Hematopoietic multipotent progenitor cell treated with erythropoietin and hydrocortisone succinate and interleukin-3 and kit ligand, for 17 days (in vitro differentiated cells): ENCODE data around the gene GRAMD1A.
"Not testable (repeated sequence)": the region's sequence is repeated elsewhere in the genome, so short reads cannot be mapped to it uniquely, and the experiment has no call there.

ENCODE experiments used
- DNase-seq: peaks from one replicate; pipeline ENCODE4 v3.0.0-alpha.2; 2015; ENCODE audit warnings: low spot score

The GRAMD1A gene

GRCh38 chr19:35021016-35021415 is 20.9 kb downstream of the GRAMD1A start:
- DNase-seq, result no peak

- no peak for DNase-seq
These were observed 21.5 kb downstream of the GRAMD1A start for GRCh38 chr19:35021596-35021995.

GRCh38 chr19:35022460-35022859 is 22.3 kb downstream of the GRAMD1A start:
- no peak for DNase-seq

GRCh38 chr19:35023428-35023827 is 23.3 kb downstream of the GRAMD1A start:
- no peak for DNase-seq

- no peak for DNase-seq
These were observed 24.0 kb downstream of the GRAMD1A start for GRCh38 chr19:35024095-35024494.

- DNase-seq, result no peak
These were observed 25.8 kb downstream of the GRAMD1A start for GRCh38 chr19:35025969-35026368.

- DNase-seq, result no peak
These were observed 26.3 kb downstream of the GRAMD1A start for GRCh38 chr19:35026418-35026817.

- no peak for DNase-seq
These were observed 26.9 kb downstream of the GRAMD1A start for GRCh38 chr19:35027009-35027408.

GRCh38 chr19:35027851-35028599 is 27.9 kb downstream of the GRAMD1A start:
- no peak for DNase-seq

- DNase-seq, result not testable (repeated sequence)
These were observed 28.4 kb downstream of the GRAMD1A start for GRCh38 chr19:35028600-35028885.

GRCh38 chr19:35029275-35029736 is 29.2 kb downstream of the GRAMD1A start:
- not testable (repeated sequence) for DNase-seq

- no peak for DNase-seq
These were observed 29.7 kb downstream of the GRAMD1A start for GRCh38 chr19:35029737-35030256.

- DNase-seq, result no peak
These were observed 30.3 kb downstream of the GRAMD1A start, which contains the start of gene SCN1B for GRCh38 chr19:35030257-35031071. TSS of gene SCN1B (plus strand) at chr19:35030470. CDS start at chr19:35030821, 351 bp downstream.

GRCh38 chr19:35031072-35031881 is 31.2 kb downstream of the GRAMD1A start:
- DNase-seq, result no peak

- no peak for DNase-seq
These were observed 32.3 kb downstream of the GRAMD1A start for GRCh38 chr19:35032356-35032865.

GRCh38 chr19:35033067-35034004 is 33.2 kb downstream of the GRAMD1A start:
- DNase-seq, result no peak

- no peak for DNase-seq
These were observed 33.9 kb downstream of the GRAMD1A start for GRCh38 chr19:35034005-35034502.

GRCh38 chr19:35034588-35035382 is 34.7 kb downstream of the GRAMD1A start:
- no peak for DNase-seq

- no peak for DNase-seq
These were observed 37.8 kb downstream of the GRAMD1A start for GRCh38 chr19:35037716-35038622.
